ENCODE results near the gene USP49. TPM values are rescaled to one million over a fixed set of nuclear protein-coding genes. Genes with fewer than 3 reads are reported as not detected.
A peak's percentile ranks its signal among the peaks of the same experiment; 100 is the strongest.

The USP49 gene
- total and polyA plus RNA-seq, 11 donors: 0.87 to 3.4 (median 1.7) TPM

DNA sequence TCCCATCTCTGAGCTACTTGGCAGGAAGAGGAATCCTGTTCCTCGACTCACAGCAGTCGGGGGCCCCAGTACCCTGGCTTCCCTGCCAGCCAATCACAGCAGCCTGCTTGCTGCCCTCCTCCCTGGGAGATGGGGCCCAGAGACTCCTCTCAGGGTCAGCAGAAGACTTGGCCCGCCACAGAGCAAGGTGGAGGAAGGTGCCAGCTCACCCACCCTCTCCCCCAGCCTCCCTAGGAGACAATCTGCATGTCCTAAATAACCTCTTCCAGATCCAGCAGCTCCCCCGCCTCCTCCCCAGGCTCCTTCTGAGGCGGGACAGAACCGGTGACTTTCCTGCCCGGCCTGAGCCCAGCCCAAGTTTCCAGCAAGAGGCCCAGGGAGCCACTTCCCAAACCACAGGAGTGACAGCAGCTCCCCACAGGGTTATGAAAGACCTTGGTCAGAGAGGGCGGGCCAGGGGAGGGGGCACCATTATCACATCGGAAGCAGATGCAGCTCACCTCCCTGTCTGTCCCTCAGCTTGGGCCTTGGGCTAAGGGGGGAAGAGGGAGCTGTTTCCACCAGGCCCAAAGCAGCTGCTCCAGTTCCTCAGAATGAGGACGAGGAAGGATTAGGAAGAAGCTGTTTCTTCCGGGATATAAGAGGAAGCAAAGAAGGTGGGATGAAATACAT, 44.1 kb upstream of the USP49 start:
- Histone ChIP-seq H3K36me3 (peaks cover 0 to 44% (median 23%) of the 10 kb centered on the region in 9 donors), H3K27ac (peak overlapping the region; percentile 54 to 95 (median 86)), H3K4me3 (peak overlapping the region in 8 of 12 donors; percentile 67 to 99 (median 92)), H3K9me3 (no peaks in the 10 kb centered on the region), H3K27me3 (no peaks in the 10 kb centered on the region), H3K4me1 (peaks cover 7 to 85% (median 52%) of the 10 kb centered on the region in 12 donors)
- intact Hi-C loops (cut with DNase I): loop anchor here in 7 of 10 donors (5.0 to 10.0 kb wide), 4 partner anchors 92 to 152 kb away; partner anchors contain the start of gene TOMM6 (in 5 of the 7)
- 27 to 37% (median 32%) methylated on average over 5 to 11 of the region's 11 CpGs for WGBS, 4 donors
- DNase-seq (peak; percentile 37 to 79 (median 60)), ATAC-seq (no peak)
- TF ChIP-seq, protein P1, sequence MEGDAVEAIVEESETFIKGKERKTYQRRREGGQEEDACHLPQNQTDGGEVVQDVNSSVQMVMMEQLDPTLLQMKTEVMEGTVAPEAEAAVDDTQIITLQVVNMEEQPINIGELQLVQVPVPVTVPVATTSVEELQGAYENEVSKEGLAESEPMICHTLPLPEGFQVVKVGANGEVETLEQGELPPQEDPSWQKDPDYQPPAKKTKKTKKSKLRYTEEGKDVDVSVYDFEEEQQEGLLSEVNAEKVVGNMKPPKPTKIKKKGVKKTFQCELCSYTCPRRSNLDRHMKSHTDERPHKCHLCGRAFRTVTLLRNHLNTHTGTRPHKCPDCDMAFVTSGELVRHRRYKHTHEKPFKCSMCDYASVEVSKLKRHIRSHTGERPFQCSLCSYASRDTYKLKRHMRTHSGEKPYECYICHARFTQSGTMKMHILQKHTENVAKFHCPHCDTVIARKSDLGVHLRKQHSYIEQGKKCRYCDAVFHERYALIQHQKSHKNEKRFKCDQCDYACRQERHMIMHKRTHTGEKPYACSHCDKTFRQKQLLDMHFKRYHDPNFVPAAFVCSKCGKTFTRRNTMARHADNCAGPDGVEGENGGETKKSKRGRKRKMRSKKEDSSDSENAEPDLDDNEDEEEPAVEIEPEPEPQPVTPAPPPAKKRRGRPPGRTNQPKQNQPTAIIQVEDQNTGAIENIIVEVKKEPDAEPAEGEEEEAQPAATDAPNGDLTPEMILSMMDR (IDR thresholded peaks at IDR 0.05): no peak
- TF ChIP-seq POLR2A (IDR thresholded peaks at IDR 0.05): no peak

DNA sequence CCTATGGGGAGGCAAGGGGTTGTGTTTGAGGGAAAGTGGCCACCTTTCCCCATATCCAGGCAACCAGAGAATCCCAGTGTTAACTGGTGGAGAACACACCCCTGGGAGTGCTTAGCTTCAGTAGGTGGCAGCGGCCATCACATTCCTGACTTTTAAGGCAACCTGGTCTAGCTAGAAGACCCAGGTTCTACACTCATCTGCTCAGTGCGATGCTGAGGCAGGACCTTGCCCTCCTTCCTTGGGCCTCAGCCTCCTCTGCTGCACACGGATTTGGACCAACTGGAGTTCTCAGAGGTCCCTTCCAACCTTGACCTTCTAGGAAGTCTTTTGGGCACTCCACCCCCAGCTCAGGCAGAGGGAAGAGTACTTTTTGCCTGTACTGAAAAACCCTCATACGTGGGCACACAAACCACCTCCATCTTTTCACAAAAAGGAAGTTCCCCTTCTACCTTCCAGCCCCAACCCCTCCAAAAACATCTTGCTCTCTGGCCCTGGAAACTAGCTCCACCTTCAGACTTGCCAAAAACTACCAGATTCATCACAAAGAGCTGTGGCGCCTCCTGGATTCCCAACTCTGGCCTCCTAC, 43.5 kb upstream of the USP49 start:
- DNase-seq (no peak), ATAC-seq (no peak)
- Histone ChIP-seq H3K36me3 (peaks cover 0 to 50% (median 29%) of the 10 kb centered on the region in 9 donors), H3K4me3 (peak overlapping the region in 6 of 12 donors; percentile 79 to 99 (median 92)), H3K27me3 (no peaks in the 10 kb centered on the region), H3K4me1 (peaks cover 7 to 82% (median 52%) of the 10 kb centered on the region in 12 donors), H3K9me3 (no peaks in the 10 kb centered on the region), H3K27ac (peak overlapping the region; percentile 54 to 95 (median 86))
- 58 to 73% (median 66%) methylated on average over 4 to 5 of the region's 5 CpGs for WGBS, 4 donors
- intact Hi-C loops (cut with DNase I): loop anchor here in 7 of 10 donors (5.0 to 10.0 kb wide), 4 partner anchors 91 to 151 kb away; partner anchors contain the start of gene TOMM6 (in 5 of the 7)
- TF ChIP-seq POLR2A (IDR thresholded peaks at IDR 0.05): no peak
- TF ChIP-seq, protein P1 (IDR thresholded peaks at IDR 0.05): no peak

DNA sequence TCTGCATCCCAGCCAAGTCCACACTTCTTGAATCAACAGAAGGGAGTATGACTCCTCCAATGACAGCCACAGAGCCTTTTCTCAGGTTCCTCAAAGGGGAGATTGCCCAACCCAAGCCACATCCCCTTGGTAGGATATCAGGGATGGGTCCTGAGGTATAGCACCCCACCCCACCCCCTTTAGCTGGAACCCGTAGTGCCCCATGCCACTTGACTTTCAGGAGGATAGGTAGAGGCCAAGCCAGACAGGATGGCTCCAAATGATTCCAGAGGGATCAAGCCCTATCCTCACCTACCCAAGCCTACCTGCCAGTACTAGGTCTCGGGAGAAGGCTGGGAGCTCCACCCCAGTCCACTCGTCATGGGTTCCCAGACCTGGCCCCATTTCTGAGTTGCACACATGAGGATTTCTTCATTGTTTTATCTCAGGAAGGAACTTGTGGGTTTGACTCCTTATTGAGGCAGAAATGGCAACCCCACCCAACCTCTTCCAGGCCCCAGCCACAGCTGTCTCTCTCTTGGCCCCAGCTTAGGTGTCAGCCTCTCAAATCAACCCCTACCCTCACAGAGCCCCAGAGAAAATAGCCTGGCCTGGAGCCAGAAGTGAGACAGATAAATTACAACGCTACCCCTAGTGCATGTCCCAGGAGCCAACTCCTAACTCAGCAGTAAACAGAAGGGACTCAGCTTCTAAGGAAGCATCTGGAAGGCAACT, 42.8 kb upstream of the USP49 start:
- Histone ChIP-seq H3K27ac (peak overlapping the region; percentile 54 to 95 (median 86)), H3K4me1 (peaks cover 7 to 75% (median 52%) of the 10 kb centered on the region in 12 donors), H3K36me3 (peaks cover 0 to 57% (median 36%) of the 10 kb centered on the region in 9 donors), H3K4me3 (peak overlapping the region in 1 of 12 donors; percentile 93), H3K27me3 (no peaks in the 10 kb centered on the region), H3K9me3 (no peaks in the 10 kb centered on the region)
- intact Hi-C loops (cut with DNase I): loop anchor here in 7 of 10 donors (5.0 to 10.0 kb wide), 4 partner anchors 91 to 151 kb away; partner anchors contain the start of gene TOMM6 (in 5 of the 7)
- peak; percentile 43 to 72 (median 58) for DNase-seq
- 40 to 42% (median 42%) methylated on average over 4 of the region's 4 CpGs for WGBS, 4 donors
- TF ChIP-seq, protein P1 (IDR thresholded peaks at IDR 0.05): no peak
- TF ChIP-seq POLR2A (IDR thresholded peaks at IDR 0.05): no peak
- peak in 1 of 4 donors; percentile 4 for ATAC-seq

All from heart left ventricle (tissue), 16 donors.